ENCODE results near the gene TNFAIP8L3.

Gene TNFAIP8L3

GRCh38 chr15:51117270-51117669, 22.6 kb upstream of the TNFAIP8L3 start:
- peak; percentile 52 for DNase-seq (ENCODE audit: low read depth, low spot score)

GRCh38 chr15:51114437-51115119, 19.9 kb upstream of the TNFAIP8L3 start:
- DNase-seq (ENCODE audit: low read depth, low spot score) = peak; percentile 82

- DNase-seq (ENCODE audit: low read depth, low spot score) = no peak
These were observed 17.4 kb upstream of the TNFAIP8L3 start for GRCh38 chr15:51112078-51112477.

GRCh38 chr15:51111061-51111460, 16.4 kb upstream of the TNFAIP8L3 start:
- no peak for DNase-seq (ENCODE audit: low read depth, low spot score)

GRCh38 chr15:51110171-51110570, 15.5 kb upstream of the TNFAIP8L3 start:
- DNase-seq (ENCODE audit: low read depth, low spot score) = no peak

GRCh38 chr15:51108933-51109550, 14.3 kb upstream of the TNFAIP8L3 start:
- DNase-seq (ENCODE audit: low read depth, low spot score) = peak; percentile 87

GRCh38 chr15:51107612-51108011, 12.9 kb upstream of the TNFAIP8L3 start:
- DNase-seq (ENCODE audit: low read depth, low spot score) = no peak

- no peak for DNase-seq (ENCODE audit: low read depth, low spot score)
These were observed 11.8 kb upstream of the TNFAIP8L3 start for GRCh38 chr15:51106481-51106880.

- no peak for DNase-seq (ENCODE audit: low read depth, low spot score)
These were observed 10.8 kb upstream of the TNFAIP8L3 start for GRCh38 chr15:51105430-51106016.

- no peak for DNase-seq (ENCODE audit: low read depth, low spot score)
These were observed 9.8 kb upstream of the TNFAIP8L3 start for GRCh38 chr15:51104512-51104911.

GRCh38 chr15:51103330-51103729, 8.6 kb upstream of the TNFAIP8L3 start:
- no peak for DNase-seq (ENCODE audit: low read depth, low spot score)

- DNase-seq (ENCODE audit: low read depth, low spot score) = no peak
These were observed 6.2 kb upstream of the TNFAIP8L3 start for GRCh38 chr15:51100785-51101489.

- DNase-seq (ENCODE audit: low read depth, low spot score) = no peak
These were observed 4.5 kb upstream of the TNFAIP8L3 start for GRCh38 chr15:51099185-51099584.

GRCh38 chr15:51098331-51098619, 3.6 kb upstream of the TNFAIP8L3 start:
- no peak for DNase-seq (ENCODE audit: low read depth, low spot score)

GRCh38 chr15:51097553-51098330, 3.0 kb upstream of the TNFAIP8L3 start:
- peak; percentile 38 for DNase-seq (ENCODE audit: low read depth, low spot score)

- no peak for DNase-seq (ENCODE audit: low read depth, low spot score)
These were observed 2.3 kb upstream of the TNFAIP8L3 start for GRCh38 chr15:51096976-51097375.

GRCh38 chr15:51095681-51096331, 1.1 kb upstream of the TNFAIP8L3 start:
- DNase-seq (ENCODE audit: low read depth, low spot score) = no peak

- peak; percentile 35 for DNase-seq (ENCODE audit: low read depth, low spot score)
These were observed 684 bp downstream of the TNFAIP8L3 start for GRCh38 chr15:51093839-51094605.

GRCh38 chr15:51093488-51093838, 1.2 kb downstream of the TNFAIP8L3 start:
- no peak for DNase-seq (ENCODE audit: low read depth, low spot score)

- no peak for DNase-seq (ENCODE audit: low read depth, low spot score)
These were observed 2.1 kb downstream of the TNFAIP8L3 start for GRCh38 chr15:51092480-51093040.

Measured in astrocyte of the hippocampus (primary cell).